Keratinocyte (primary cell): Measurements from ENCODE around the gene DGKI.

Source experiments
- CTCF ChIP-seq, 3 experiments: IDR thresholded peaks in 1 of 3; conservative IDR thresholded peaks in 1 of 3; optimal IDR thresholded peaks in 1 of 3; 2 replicates in 2 of 3; 3 replicates in 1 of 3; pipeline versions ENCODE3 to v1.5.1; 2011; ENCODE audit warnings: low read length in 3 of 3, mild to moderate bottlenecking in 3 of 3, moderate library complexity in 2 of 3, control low read depth in 1 of 3, inconsistent platforms in 1 of 3; ENCODE audit not compliant: insufficient read depth in 2 of 3; ENCODE audit errors: extremely low read depth in 1 of 3
- EZH2 ChIP-seq: IDR thresholded peaks from one replicate; pipeline ENCODE4 v1.6.1; 2012; ENCODE audit warnings: inconsistent platforms, mild to moderate bottlenecking, low read length, moderate library complexity

GRCh38 chr7:137506031-137506430, 340.7 kb downstream of the DGKI start:
- TF ChIP-seq CTCF (optimal IDR thresholded peaks at IDR 0.05 in 1 of 3, IDR thresholded peaks at IDR 0.05 in 1 of 3, conservative IDR thresholded peaks at IDR 0.05 in 1 of 3; ENCODE audit: extremely low read depth in 1 of 3, insufficient read depth in 2 of 3, low read length in 3 of 3), result no peak
- no peak for TF ChIP-seq EZH2
